Natural killer cell (primary cell): Measurements from ENCODE around the gene HAGH. TPM values are rescaled to one million over a fixed set of nuclear protein-coding genes. Genes with fewer than 3 reads are reported as not detected.

Experiments
- ATAC-seq, 3 donors: fragments of 150-1000 bp in 2 of 3; fragments of 200-7000 bp in 1 of 3; cut with Tn5 transposase; 1 replicate in 1 of 3; 2 replicates in 2 of 3; pipeline ENCODE4 v1.10.0; 2021; ENCODE audit warnings: mild to moderate bottlenecking in 2 of 3, moderate library complexity in 2 of 3
- DNase-seq, 2 donors: peaks; one replicate each; pipeline versions ENCODE4 v3.0.0 to v3.0.0-alpha.2; 2013 to 2021; ENCODE audit warnings: mixed read lengths in 1 of 2
- H3K27ac ChIP-seq: one replicate; pipeline ENCODE4 v1.5.1; 2013; ENCODE audit warnings: mild to moderate bottlenecking, low read length
- H3K27me3 ChIP-seq: one replicate; pipeline ENCODE4 v1.6.1; 2013; ENCODE audit warnings: low read length; ENCODE audit not compliant: control insufficient read depth, insufficient read depth
- H3K36me3 ChIP-seq: one replicate; pipeline ENCODE4 v1.6.1; 2013; ENCODE audit warnings: low read length; ENCODE audit not compliant: control insufficient read depth, insufficient read depth
- H3K4me1 ChIP-seq: one replicate; pipeline ENCODE4 v1.6.1; 2013; ENCODE audit warnings: low read length; ENCODE audit not compliant: control insufficient read depth, insufficient read depth
- H3K4me3 ChIP-seq: one replicate; pipeline ENCODE4 v1.5.1; 2013; ENCODE audit warnings: low read length
- H3K9me3 ChIP-seq: one replicate; pipeline ENCODE4 v1.6.1; 2013; ENCODE audit warnings: low read length; ENCODE audit not compliant: control insufficient read depth, insufficient read depth
- H3K27ac Mint-ChIP-seq, 2 donors: one replicate each; pipeline ENCODE4 v1.8.0; 2022; ENCODE audit warnings: mild to moderate bottlenecking in 2 of 2, mixed read lengths in 2 of 2, moderate library complexity in 1 of 2
- H3K27me3 Mint-ChIP-seq, 2 donors: one replicate each; pipeline ENCODE4 v1.8.0; 2022; ENCODE audit warnings: low read depth in 2 of 2, mixed read lengths in 2 of 2
- H3K36me3 Mint-ChIP-seq: one replicate; pipeline ENCODE4 v1.8.0; 2022; ENCODE audit warnings: mixed read lengths
- H3K4me1 Mint-ChIP-seq, 2 donors: one replicate each; pipeline ENCODE4 v1.8.0; 2022; ENCODE audit warnings: mixed read lengths in 2 of 2
- H3K4me3 Mint-ChIP-seq: one replicate; pipeline ENCODE4 v1.8.0; 2022; ENCODE audit warnings: mild to moderate bottlenecking, moderate library complexity, mixed read lengths
- H3K9me3 Mint-ChIP-seq, 2 donors: one replicate each; pipeline ENCODE4 v1.8.0; 2022; ENCODE audit warnings: mixed read lengths in 2 of 2
- CTCF ChIP-seq: fragments of 200-600 bp; IDR thresholded peaks from one replicate; pipeline ENCODE4 v1.8.0; 2022; ENCODE audit warnings: antibody characterized with exemption
- WGBS: methylation state at CpG from one replicate; pipeline ENCODE4 v1.1.7; 2013; ENCODE audit warnings: missing lambda C conversion rate; ENCODE audit not compliant: insufficient coverage; 5-methylcytosine and 5-hydroxymethylcytosine counted together
- intact Hi-C: fragments of 100-400 bp; cut with micrococcal nuclease; formaldehyde crosslinking; loops from one replicate; pipeline ENCODE4 v1.14.2; 2022
- total RNA-seq, 4 donors: library from RNA; stranded (reverse); fragments of 120-200 nt in 1 of 4; gene quantifications; one replicate each; pipeline versions ENCODE4 v1.2.3 to v1.2.4, GENCODE V29; 2013 to 2022

Gene HAGH
- total RNA-seq, 3 donors from 2014 or later (not counting 1 experiment from before 2014, with no cell fraction given): 27.8 to 38.4 (median 37.5) TPM

- H3K4me3 ChIP-seq: peak within 1 kb of the TSS; percentile 61
These were observed 54.2 kb downstream of the HAGH start, which contains the start of gene EME2 for GRCh38 chr16:1772362-1772907. Gene EME2 (plus strand): TSS chr16:1772810. CDS start chr16:1773228, 418 bp downstream.

GRCh38 chr16:1771864-1772361 lies 54.7 kb downstream of the HAGH start:
- H3K36me3 ChIP-seq: peaks cover 24% of the 10 kb centered on the region
- DNase-seq (no peak), ATAC-seq (no peak)
- peak overlapping the region; percentile 87 to 88 for H3K27ac Mint-ChIP-seq
- 26% methylated on average over 22 of the region's 22 CpGs for WGBS
- peaks cover 41% of the 10 kb centered on the region for H3K4me1 ChIP-seq
- H3K4me1 Mint-ChIP-seq: peaks cover 14 to 21% of the 10 kb centered on the region in 2 donors
- no peak for TF ChIP-seq CTCF
- H3K27ac ChIP-seq: peak overlapping the region; percentile 29
- H3K4me3 Mint-ChIP-seq: peak overlapping the region; percentile 97
- intact Hi-C loops: loop anchor here (5.0 to 10.0 kb wide), 2 partner anchors 153 to 380 kb away; no protein-coding TSS in a partner anchor
- H3K9me3 ChIP-seq: no peaks in the 10 kb centered on the region
- H3K27me3 ChIP-seq: no peaks in the 10 kb centered on the region
- H3K9me3 Mint-ChIP-seq: no peaks in the 10 kb centered on the region
- H3K36me3 Mint-ChIP-seq: no peaks in the 10 kb centered on the region
- no peaks in the 10 kb centered on the region for H3K27me3 Mint-ChIP-seq
- H3K4me3 ChIP-seq: peak overlapping the region; percentile 61

More at GRCh38 chr16:1772362-1772907, 54.2 kb downstream of the HAGH start, which contains the start of gene EME2:
- intact Hi-C loops: loop anchor here (5.0 to 10.0 kb wide), 2 partner anchors 152 to 380 kb away; no protein-coding TSS in a partner anchor
- no peak for TF ChIP-seq CTCF
- DNase-seq (peak in 1 of 2 donors; percentile 68), ATAC-seq (peak in 1 of 3 donors; percentile 3)
- Mint-ChIP-seq H3K4me1 (peaks cover 14 to 21% of the 10 kb centered on the region in 2 donors), H3K27ac (peak within 1 kb of the TSS; percentile 87 to 88), H3K36me3 (no peaks in the 10 kb centered on the region), H3K9me3 (no peaks in the 10 kb centered on the region), H3K4me3 (peak within 1 kb of the TSS; percentile 97), H3K27me3 (no peaks in the 10 kb centered on the region)
- H3K36me3 ChIP-seq: peaks cover 25% of the 10 kb centered on the region
- H3K27me3 ChIP-seq: no peaks in the 10 kb centered on the region
- H3K9me3 ChIP-seq: no peaks in the 10 kb centered on the region
- H3K4me1 ChIP-seq: peaks cover 41% of the 10 kb centered on the region
- H3K27ac ChIP-seq: peak within 1 kb of the TSS; percentile 54
- under 1% methylated on average over 53 of the region's 53 CpGs for WGBS

- peak; percentile 81 to 82 for DNase-seq
- peak within 1 kb of the TSS; percentile 61 for H3K4me3 ChIP-seq
- TF ChIP-seq CTCF: no peak
- no peaks in the 10 kb centered on the region for H3K27me3 ChIP-seq
- Mint-ChIP-seq H3K27me3 (no peaks in the 10 kb centered on the region), H3K27ac (peak within 1 kb of the TSS; percentile 87 to 88), H3K4me3 (peak within 1 kb of the TSS; percentile 97), H3K9me3 (no peaks in the 10 kb centered on the region), H3K4me1 (peaks cover 14 to 21% of the 10 kb centered on the region in 2 donors), H3K36me3 (no peaks in the 10 kb centered on the region)
- peaks cover 41% of the 10 kb centered on the region for H3K4me1 ChIP-seq
- intact Hi-C loops: loop anchor here (5.0 to 10.0 kb wide), 2 partner anchors 153 to 381 kb away; no protein-coding TSS in a partner anchor
- H3K27ac ChIP-seq: peak within 1 kb of the TSS; percentile 69
- H3K36me3 ChIP-seq: peaks cover 23% of the 10 kb centered on the region
- peak; percentile 64 to 74 (median 68) for ATAC-seq
- H3K9me3 ChIP-seq: no peaks in the 10 kb centered on the region
- under 1% methylated on average over 73 of the region's 79 CpGs for WGBS
These were observed 55.3 kb downstream of the HAGH start, which contains the start of gene NME3 for GRCh38 chr16:1771188-1771863. Gene NME3 (minus strand): TSS chr16:1771543. CDS start chr16:1771534, 9 bp downstream.
